ENCODE measurements around the gene FURIN.

The FURIN gene

DNA sequence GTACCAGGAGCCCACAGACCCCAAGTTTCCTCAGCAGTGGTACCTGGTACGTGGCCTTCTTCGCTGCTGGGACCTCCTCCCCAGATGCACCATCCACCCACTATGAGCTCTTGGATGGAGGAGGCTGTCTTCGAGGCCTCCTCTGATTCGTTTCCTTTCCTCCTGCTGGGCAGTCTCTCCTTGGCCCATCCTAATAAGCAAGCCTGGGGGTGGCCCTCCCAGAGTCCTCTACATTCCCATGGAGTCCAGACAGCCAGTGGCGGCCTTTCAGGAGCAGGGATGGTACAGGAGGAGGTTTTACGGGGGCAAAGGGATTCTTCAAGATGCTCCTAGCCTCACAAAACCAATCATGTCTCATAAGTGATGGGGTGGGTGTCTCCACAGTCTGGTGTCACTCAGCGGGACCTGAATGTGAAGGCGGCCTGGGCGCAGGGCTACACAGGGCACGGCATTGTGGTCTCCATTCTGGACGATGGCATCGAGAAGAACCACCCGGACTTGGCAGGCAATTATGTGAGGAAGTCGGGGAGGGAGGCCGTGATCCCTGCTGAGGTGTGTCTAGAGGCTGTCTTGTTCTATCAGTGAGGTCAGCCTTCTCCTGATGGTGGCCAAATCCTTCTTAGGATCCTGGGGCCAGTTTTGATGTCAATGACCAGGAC is 8.3 kb downstream of the FURIN start:
- Histone ChIP-seq H3F3A (ENCODE audit: insufficient read depth, low read length) (no peaks in the 10 kb centered on the region), H3K9me3 (replicated peaks; ENCODE audit: insufficient read depth, low read length) (no peaks in the 10 kb centered on the region), H4K20me1 (ENCODE audit: insufficient read depth, low read length) (no peaks in the 10 kb centered on the region), H3K27me3 (replicated peaks; ENCODE audit: insufficient read depth, low read length) (no peaks in the 10 kb centered on the region), H3K9me2 (replicated peaks; ENCODE audit: insufficient read depth, low read length) (no peaks in the 10 kb centered on the region), H2AFZ (ENCODE audit: low read length) (no peak overlapping the region), H3K36me3 (replicated peaks; ENCODE audit: insufficient read depth, low read length) (no peaks in the 10 kb centered on the region), H3K4me1 (ENCODE audit: low read length) (no peaks in the 10 kb centered on the region; the same call in 1 of the 2 replicates), H3K27ac (ENCODE audit: low read length) (no peak overlapping the region), H3K79me2 (ENCODE audit: low read length) (peaks cover 29% of the 10 kb centered on the region), H3K4me3 (ENCODE audit: low read length) (no peak overlapping the region), H3K9ac (ENCODE audit: low read length) (no peak overlapping the region), H3K4me2 (ENCODE audit: low read depth, low read length) (no peak overlapping the region)
- no peak for DNase-seq
- no peak for TF ChIP-seq EZH2phosphoT487 (IDR thresholded peaks at IDR 0.05; ENCODE audit: low read length)
- TF ChIP-seq, protein P1, sequence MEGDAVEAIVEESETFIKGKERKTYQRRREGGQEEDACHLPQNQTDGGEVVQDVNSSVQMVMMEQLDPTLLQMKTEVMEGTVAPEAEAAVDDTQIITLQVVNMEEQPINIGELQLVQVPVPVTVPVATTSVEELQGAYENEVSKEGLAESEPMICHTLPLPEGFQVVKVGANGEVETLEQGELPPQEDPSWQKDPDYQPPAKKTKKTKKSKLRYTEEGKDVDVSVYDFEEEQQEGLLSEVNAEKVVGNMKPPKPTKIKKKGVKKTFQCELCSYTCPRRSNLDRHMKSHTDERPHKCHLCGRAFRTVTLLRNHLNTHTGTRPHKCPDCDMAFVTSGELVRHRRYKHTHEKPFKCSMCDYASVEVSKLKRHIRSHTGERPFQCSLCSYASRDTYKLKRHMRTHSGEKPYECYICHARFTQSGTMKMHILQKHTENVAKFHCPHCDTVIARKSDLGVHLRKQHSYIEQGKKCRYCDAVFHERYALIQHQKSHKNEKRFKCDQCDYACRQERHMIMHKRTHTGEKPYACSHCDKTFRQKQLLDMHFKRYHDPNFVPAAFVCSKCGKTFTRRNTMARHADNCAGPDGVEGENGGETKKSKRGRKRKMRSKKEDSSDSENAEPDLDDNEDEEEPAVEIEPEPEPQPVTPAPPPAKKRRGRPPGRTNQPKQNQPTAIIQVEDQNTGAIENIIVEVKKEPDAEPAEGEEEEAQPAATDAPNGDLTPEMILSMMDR (IDR thresholded peaks at IDR 0.05; ENCODE audit: low read length), result no peak
- TF ChIP-seq EZH2 (optimal IDR thresholded peaks at IDR 0.05; ENCODE audit: low read depth, low read length), result no peak

DNA sequence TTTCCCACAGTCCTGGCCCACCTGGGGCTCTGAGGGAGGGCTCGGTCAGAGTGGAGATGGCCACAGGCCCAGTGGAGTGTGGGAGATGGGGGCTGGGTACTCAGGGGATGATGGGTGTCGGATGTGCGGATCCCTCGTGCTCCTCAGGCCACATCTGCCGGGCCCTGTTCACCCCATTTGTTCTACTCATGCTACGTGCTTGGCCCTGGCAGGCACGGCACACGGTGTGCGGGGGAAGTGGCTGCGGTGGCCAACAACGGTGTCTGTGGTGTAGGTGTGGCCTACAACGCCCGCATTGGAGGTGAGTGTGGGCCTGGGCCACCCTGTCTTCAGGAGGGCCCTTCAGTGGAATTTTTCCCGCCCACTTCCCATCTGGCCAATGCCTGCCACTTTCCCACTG is 8.9 kb downstream of the FURIN start:
- Histone ChIP-seq H3K27ac (ENCODE audit: low read length) (no peak overlapping the region), H3F3A (ENCODE audit: insufficient read depth, low read length) (no peaks in the 10 kb centered on the region), H3K36me3 (replicated peaks; ENCODE audit: insufficient read depth, low read length) (no peaks in the 10 kb centered on the region), H3K4me1 (ENCODE audit: low read length) (no peaks in the 10 kb centered on the region; the same call in 1 of the 2 replicates), H4K20me1 (ENCODE audit: insufficient read depth, low read length) (no peaks in the 10 kb centered on the region), H3K9me2 (replicated peaks; ENCODE audit: insufficient read depth, low read length) (no peaks in the 10 kb centered on the region), H3K9me3 (replicated peaks; ENCODE audit: insufficient read depth, low read length) (no peaks in the 10 kb centered on the region), H3K9ac (ENCODE audit: low read length) (no peak overlapping the region), H3K27me3 (replicated peaks; ENCODE audit: insufficient read depth, low read length) (no peaks in the 10 kb centered on the region), H3K79me2 (ENCODE audit: low read length) (peaks cover 25% of the 10 kb centered on the region), H3K4me2 (ENCODE audit: low read depth, low read length) (no peak overlapping the region), H2AFZ (ENCODE audit: low read length) (no peak overlapping the region), H3K4me3 (ENCODE audit: low read length) (no peak overlapping the region)
- no peak for DNase-seq
- TF ChIP-seq EZH2 (optimal IDR thresholded peaks at IDR 0.05; ENCODE audit: low read depth, low read length) (no peak), EZH2phosphoT487 (IDR thresholded peaks at IDR 0.05; ENCODE audit: low read length) (no peak)
- TF ChIP-seq, protein P1 (IDR thresholded peaks at IDR 0.05; ENCODE audit: low read length), result no peak

DNA sequence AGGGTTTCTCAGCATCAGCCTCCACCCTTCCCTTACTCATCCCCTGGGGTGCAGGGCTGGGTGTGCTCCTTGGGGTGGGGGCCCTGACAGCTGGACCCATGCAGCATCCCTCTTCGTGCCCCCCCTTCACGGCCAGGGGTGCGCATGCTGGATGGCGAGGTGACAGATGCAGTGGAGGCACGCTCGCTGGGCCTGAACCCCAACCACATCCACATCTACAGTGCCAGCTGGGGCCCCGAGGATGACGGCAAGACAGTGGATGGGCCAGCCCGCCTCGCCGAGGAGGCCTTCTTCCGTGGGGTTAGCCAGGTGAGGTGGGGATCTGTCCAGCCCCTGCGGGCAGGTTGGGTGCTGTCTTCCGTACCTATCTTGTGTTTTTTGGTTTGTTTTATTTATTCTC is 9.6 kb downstream of the FURIN start:
- Histone ChIP-seq H3K4me1 (ENCODE audit: low read length) (no peaks in the 10 kb centered on the region), H3F3A (ENCODE audit: insufficient read depth, low read length) (no peaks in the 10 kb centered on the region), H3K79me2 (ENCODE audit: low read length) (peaks cover 18% of the 10 kb centered on the region), H4K20me1 (ENCODE audit: insufficient read depth, low read length) (no peaks in the 10 kb centered on the region), H3K4me2 (ENCODE audit: low read depth, low read length) (no peak overlapping the region), H3K27ac (ENCODE audit: low read length) (no peak overlapping the region), H3K27me3 (replicated peaks; ENCODE audit: insufficient read depth, low read length) (no peaks in the 10 kb centered on the region), H2AFZ (ENCODE audit: low read length) (no peak overlapping the region), H3K36me3 (replicated peaks; ENCODE audit: insufficient read depth, low read length) (no peaks in the 10 kb centered on the region), H3K9me3 (replicated peaks; ENCODE audit: insufficient read depth, low read length) (no peaks in the 10 kb centered on the region), H3K9ac (ENCODE audit: low read length) (no peak overlapping the region), H3K9me2 (replicated peaks; ENCODE audit: insufficient read depth, low read length) (no peaks in the 10 kb centered on the region), H3K4me3 (ENCODE audit: low read length) (no peak overlapping the region)
- DNase-seq, result no peak
- TF ChIP-seq EZH2phosphoT487 (IDR thresholded peaks at IDR 0.05; ENCODE audit: low read length) (no peak), EZH2 (optimal IDR thresholded peaks at IDR 0.05; ENCODE audit: low read depth, low read length) (no peak)
- TF ChIP-seq, protein P1 (IDR thresholded peaks at IDR 0.05; ENCODE audit: low read length), result no peak

All from MM.1S (cell line).